Uterus (tissue), 2 donors: ENCODE data around the gene UTP11.
A peak's percentile ranks its signal among the peaks of the same experiment; 100 is the strongest.

ENCODE experiments used
- POLR2A ChIP-seq, 2 donors: fragments of 450-650 bp; IDR thresholded peaks; one replicate each; pipeline ENCODE4 v1.6.1; 2016; ENCODE audit warnings: antibody characterized with exemption in 2 of 2, mild to moderate bottlenecking in 1 of 2, moderate library complexity in 1 of 2
- TF ChIP-seq, protein P1 (sequence below), 4 experiments: fragments of 200-600 bp in 2 of 4; fragments of 450-650 bp in 2 of 4; sonication (generic) in 2 of 4; IDR thresholded peaks; one replicate each; pipeline ENCODE4 v1.5.1; 2016 to 2019; ENCODE audit warnings: antibody characterized with exemption in 4 of 4, mild to moderate bottlenecking in 2 of 4, moderate library complexity in 1 of 4

DNA sequence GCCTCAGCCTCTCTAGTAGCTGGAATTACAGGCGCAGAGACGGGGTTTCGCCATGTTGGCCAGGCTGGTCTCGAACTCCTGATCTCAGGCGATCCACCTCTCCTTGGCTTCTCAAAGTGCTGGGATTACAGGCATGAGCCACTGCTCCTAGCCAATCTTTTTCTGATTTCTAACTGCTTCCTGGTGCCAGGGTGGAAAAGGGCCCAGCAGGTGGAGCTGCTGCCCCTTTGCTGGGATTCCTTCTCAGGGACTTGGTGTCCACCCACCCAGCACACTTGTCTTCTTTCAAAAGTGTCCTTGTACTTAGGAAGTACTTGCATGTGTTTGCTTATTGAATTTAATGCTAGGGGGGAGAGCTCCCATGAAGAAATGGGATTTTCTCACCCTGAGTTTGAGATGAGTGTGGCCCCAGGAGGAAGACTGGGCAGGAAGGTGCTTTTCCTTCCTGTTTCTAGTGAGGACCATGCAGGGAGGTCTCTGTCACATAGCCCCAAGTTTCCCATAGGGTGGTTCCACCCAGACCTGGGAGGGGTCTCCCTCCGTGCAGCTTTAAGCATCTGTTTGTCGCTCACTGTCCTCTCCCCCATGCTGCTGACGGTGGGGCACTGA lies 14.2 kb downstream of the UTP11 start:
- TF ChIP-seq, protein P1, sequence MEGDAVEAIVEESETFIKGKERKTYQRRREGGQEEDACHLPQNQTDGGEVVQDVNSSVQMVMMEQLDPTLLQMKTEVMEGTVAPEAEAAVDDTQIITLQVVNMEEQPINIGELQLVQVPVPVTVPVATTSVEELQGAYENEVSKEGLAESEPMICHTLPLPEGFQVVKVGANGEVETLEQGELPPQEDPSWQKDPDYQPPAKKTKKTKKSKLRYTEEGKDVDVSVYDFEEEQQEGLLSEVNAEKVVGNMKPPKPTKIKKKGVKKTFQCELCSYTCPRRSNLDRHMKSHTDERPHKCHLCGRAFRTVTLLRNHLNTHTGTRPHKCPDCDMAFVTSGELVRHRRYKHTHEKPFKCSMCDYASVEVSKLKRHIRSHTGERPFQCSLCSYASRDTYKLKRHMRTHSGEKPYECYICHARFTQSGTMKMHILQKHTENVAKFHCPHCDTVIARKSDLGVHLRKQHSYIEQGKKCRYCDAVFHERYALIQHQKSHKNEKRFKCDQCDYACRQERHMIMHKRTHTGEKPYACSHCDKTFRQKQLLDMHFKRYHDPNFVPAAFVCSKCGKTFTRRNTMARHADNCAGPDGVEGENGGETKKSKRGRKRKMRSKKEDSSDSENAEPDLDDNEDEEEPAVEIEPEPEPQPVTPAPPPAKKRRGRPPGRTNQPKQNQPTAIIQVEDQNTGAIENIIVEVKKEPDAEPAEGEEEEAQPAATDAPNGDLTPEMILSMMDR (IDR thresholded peaks at IDR 0.05) = peak in 3 of 4 experiments; percentile 26 to 45 (median 33)
- no peak for TF ChIP-seq POLR2A (IDR thresholded peaks at IDR 0.05)
